ENCODE data around the gene LMF1.
"Not testable (repeated sequence)": the region's sequence is repeated elsewhere in the genome, so short reads cannot be mapped to it uniquely, and the experiment has no call there.

Gene LMF1

GRCh38 chr16:865026-865425 lies 105.8 kb downstream of the LMF1 start:
- no peak for TF ChIP-seq Cebpa-rat (IDR thresholded peaks at IDR 0.05)
- Histone ChIP-seq H3K4me3 (no peak overlapping the region), H3K9ac (no peak overlapping the region), H3K27ac (no peak overlapping the region), H3K36me3 (peaks cover 44% of the 10 kb centered on the region), H3K27me3 (no peaks in the 10 kb centered on the region), H3K4me1 (peaks cover 19% of the 10 kb centered on the region), H4K20me1 (no peaks in the 10 kb centered on the region), H3K4me2 (no peak overlapping the region), H3K9me3 (peaks cover 83% of the 10 kb centered on the region)

- no peak overlapping the region for H3K4me3 ChIP-seq
- TF ChIP-seq Cebpa-rat (IDR thresholded peaks at IDR 0.05) = no peak
- H3K27me3 ChIP-seq = no peaks in the 10 kb centered on the region
- no peak overlapping the region for H3K4me2 ChIP-seq
- H3K9ac ChIP-seq = no peak overlapping the region
- H4K20me1 ChIP-seq = no peaks in the 10 kb centered on the region
- no peak overlapping the region for H3K27ac ChIP-seq
- peaks cover 99% of the 10 kb centered on the region for H3K9me3 ChIP-seq
- no peaks in the 10 kb centered on the region; the same call in 1 of the 2 replicates for H3K4me1 ChIP-seq
- peaks cover 33% of the 10 kb centered on the region for H3K36me3 ChIP-seq
Measured at GRCh38 chr16:861446-861845, 109.3 kb downstream of the LMF1 start.

- Histone ChIP-seq H3K27ac (no peak overlapping the region), H3K4me1 (no peaks in the 10 kb centered on the region; the same call in 1 of the 2 replicates), H3K4me3 (no peak overlapping the region), H3K9me3 (peaks cover 99% of the 10 kb centered on the region), H4K20me1 (no peaks in the 10 kb centered on the region), H3K36me3 (peaks cover 33% of the 10 kb centered on the region), H3K27me3 (no peaks in the 10 kb centered on the region), H3K9ac (no peak overlapping the region), H3K4me2 (no peak overlapping the region)
- no peak for TF ChIP-seq Cebpa-rat (IDR thresholded peaks at IDR 0.05)
Measured at GRCh38 chr16:860891-861290, 109.9 kb downstream of the LMF1 start.

GRCh38 chr16:858971-859370 lies 111.8 kb downstream of the LMF1 start:
- not testable (repeated sequence) for H3K4me2 ChIP-seq, H4K20me1 ChIP-seq, H3K27me3 ChIP-seq, H3K4me3 ChIP-seq, H3K27ac ChIP-seq, H3K9ac ChIP-seq, H3K4me1 ChIP-seq
- Histone ChIP-seq H3K9me3 (peaks cover 99% of the 10 kb centered on the region), H3K36me3 (peaks cover 52% of the 10 kb centered on the region)

GRCh38 chr16:858441-858840 lies 112.3 kb downstream of the LMF1 start:
- H3K4me1 ChIP-seq, H3K27me3 ChIP-seq, H4K20me1 ChIP-seq, H3K4me3 ChIP-seq, H3K9ac ChIP-seq, H3K27ac ChIP-seq, H3K4me2 ChIP-seq: not testable (repeated sequence)
- peaks cover 58% of the 10 kb centered on the region for H3K36me3 ChIP-seq
- peaks cover 99% of the 10 kb centered on the region for H3K9me3 ChIP-seq

- Histone ChIP-seq H3K27ac (no peak overlapping the region), H3K27me3 (no peaks in the 10 kb centered on the region), H3K4me3 (peak overlapping the region; percentile 15; the same call in 1 of the 2 replicates), H3K4me1 (no peaks in the 10 kb centered on the region), H3K4me2 (no peak overlapping the region), H3K9me3 (peaks cover 98% of the 10 kb centered on the region), H4K20me1 (no peaks in the 10 kb centered on the region), H3K9ac (no peak overlapping the region), H3K36me3 (peaks cover 53% of the 10 kb centered on the region)
- no peak for TF ChIP-seq Cebpa-rat (IDR thresholded peaks at IDR 0.05)
Measured at GRCh38 chr16:856811-857210, 114.0 kb downstream of the LMF1 start.

GRCh38 chr16:856101-856500 lies 114.7 kb downstream of the LMF1 start:
- TF ChIP-seq Cebpa-rat (IDR thresholded peaks at IDR 0.05) = no peak
- Histone ChIP-seq H3K9me3 (peaks cover 98% of the 10 kb centered on the region), H3K4me3 (no peak overlapping the region), H3K4me1 (no peaks in the 10 kb centered on the region), H3K4me2 (no peak overlapping the region), H3K36me3 (peaks cover 49% of the 10 kb centered on the region), H3K27ac (no peak overlapping the region), H4K20me1 (no peaks in the 10 kb centered on the region), H3K9ac (no peak overlapping the region), H3K27me3 (no peaks in the 10 kb centered on the region)

- H4K20me1 ChIP-seq = no peaks in the 10 kb centered on the region
- no peak overlapping the region for H3K9ac ChIP-seq
- H3K4me3 ChIP-seq = no peak overlapping the region
- H3K9me3 ChIP-seq = peaks cover 98% of the 10 kb centered on the region
- peaks cover 55% of the 10 kb centered on the region for H3K36me3 ChIP-seq
- no peaks in the 10 kb centered on the region for H3K27me3 ChIP-seq
- TF ChIP-seq Cebpa-rat (IDR thresholded peaks at IDR 0.05) = no peak
- no peak overlapping the region for H3K4me2 ChIP-seq
- H3K27ac ChIP-seq = no peak overlapping the region
- no peaks in the 10 kb centered on the region for H3K4me1 ChIP-seq
Measured at GRCh38 chr16:855471-855870, 115.3 kb downstream of the LMF1 start.

GRCh38 chr16:854808-855410 lies 115.9 kb downstream of the LMF1 start:
- H3K27ac ChIP-seq = no peak overlapping the region
- H3K9me3 ChIP-seq = peaks cover 98% of the 10 kb centered on the region
- no peaks in the 10 kb centered on the region for H3K4me1 ChIP-seq

GRCh38 chr16:853981-854807 lies 116.6 kb downstream of the LMF1 start:
- Histone ChIP-seq H4K20me1 (no peaks in the 10 kb centered on the region), H3K36me3 (peaks cover 56% of the 10 kb centered on the region), H3K27ac (no peak overlapping the region), H3K9ac (no peak overlapping the region), H3K9me3 (peaks cover 98% of the 10 kb centered on the region), H3K27me3 (no peaks in the 10 kb centered on the region), H3K4me3 (no peak overlapping the region), H3K4me1 (no peaks in the 10 kb centered on the region), H3K4me2 (no peak overlapping the region)
- no peak for TF ChIP-seq Cebpa-rat (IDR thresholded peaks at IDR 0.05)

More at GRCh38 chr16:854808-855410, 115.9 kb downstream of the LMF1 start:
- no peak overlapping the region for H3K4me3 ChIP-seq
- H3K36me3 ChIP-seq = peaks cover 56% of the 10 kb centered on the region
- no peak overlapping the region for H3K4me2 ChIP-seq
- H4K20me1 ChIP-seq = no peaks in the 10 kb centered on the region
- no peak for TF ChIP-seq Cebpa-rat (IDR thresholded peaks at IDR 0.05)
- no peak overlapping the region for H3K9ac ChIP-seq
- no peaks in the 10 kb centered on the region for H3K27me3 ChIP-seq
